ENCODE measurements around the gene SLC25A51. TPM values are rescaled to one million over a fixed set of nuclear protein-coding genes. Genes with fewer than 3 reads are reported as not detected.
"Not testable (repeated sequence)": the region's sequence is repeated elsewhere in the genome, so short reads cannot be mapped to it uniquely, and the experiment has no call there.

The SLC25A51 gene
- total RNA-seq, 1 donor from 2014 or later: 66.1 TPM

GRCh38 chr9:37920471-37921167, 16.7 kb upstream of the SLC25A51 start:
- no peak for DNase-seq (ENCODE audit: low read depth in 2 of 2)

- DNase-seq (ENCODE audit: low read depth in 2 of 2): no peak
These were observed 16.0 kb upstream of the SLC25A51 start for GRCh38 chr9:37919956-37920335.

- no peak for DNase-seq (ENCODE audit: low read depth in 2 of 2)
These were observed 15.5 kb upstream of the SLC25A51 start for GRCh38 chr9:37919246-37919955.

- no peak for DNase-seq (ENCODE audit: low read depth in 2 of 2)
These were observed 14.8 kb upstream of the SLC25A51 start for GRCh38 chr9:37918665-37919170.

GRCh38 chr9:37917801-37918664, 14.1 kb upstream of the SLC25A51 start:
- peak in 1 of 2 donors; percentile 42 for DNase-seq (ENCODE audit: low read depth in 2 of 2)

- no peak for DNase-seq (ENCODE audit: low read depth in 2 of 2)
These were observed 13.4 kb upstream of the SLC25A51 start for GRCh38 chr9:37917313-37917731.

- DNase-seq (ENCODE audit: low read depth in 2 of 2): peak; percentile 63 to 85
These were observed 12.8 kb upstream of the SLC25A51 start for GRCh38 chr9:37916471-37917312.

GRCh38 chr9:37915911-37916470, 12.1 kb upstream of the SLC25A51 start:
- DNase-seq (ENCODE audit: low read depth in 2 of 2): no peak

- no peak for DNase-seq (ENCODE audit: low read depth in 2 of 2)
These were observed 10.9 kb upstream of the SLC25A51 start for GRCh38 chr9:37914701-37915358.

GRCh38 chr9:37914154-37914551, 10.2 kb upstream of the SLC25A51 start:
- DNase-seq (ENCODE audit: low read depth in 2 of 2): no peak

- DNase-seq (ENCODE audit: low read depth in 2 of 2): peak; percentile 75 to 77
These were observed 9.7 kb upstream of the SLC25A51 start for GRCh38 chr9:37913480-37914153.

GRCh38 chr9:37911271-37911681, 7.3 kb upstream of the SLC25A51 start:
- peak in 1 of 2 donors; percentile 36 for DNase-seq (ENCODE audit: low read depth in 2 of 2)

- no peak for DNase-seq (ENCODE audit: low read depth in 2 of 2)
These were observed 6.3 kb upstream of the SLC25A51 start for GRCh38 chr9:37910271-37910670.

- not testable (repeated sequence) for DNase-seq (ENCODE audit: low read depth in 2 of 2)
These were observed 5.9 kb upstream of the SLC25A51 start for GRCh38 chr9:37909836-37910235.

GRCh38 chr9:37909326-37909725, 5.4 kb upstream of the SLC25A51 start:
- no peak for DNase-seq (ENCODE audit: low read depth in 2 of 2)

- no peak for DNase-seq (ENCODE audit: low read depth in 2 of 2)
These were observed 4.8 kb upstream of the SLC25A51 start for GRCh38 chr9:37908698-37909186.

- DNase-seq (ENCODE audit: low read depth in 2 of 2): no peak
These were observed 4.4 kb upstream of the SLC25A51 start for GRCh38 chr9:37908283-37908682.

GRCh38 chr9:37906312-37907239, 2.6 kb upstream of the SLC25A51 start:
- DNase-seq (ENCODE audit: low read depth in 2 of 2): no peak

Measured in dermis microvascular lymphatic vessel endothelial cell (primary cell).